Endothelial cell of umbilical vein (primary cell): ENCODE measurements around the gene CRAT. TPM values are rescaled to one million over a fixed set of nuclear protein-coding genes. Genes with fewer than 3 reads are reported as not detected.

Experiments used
- BruUV-seq: library from RNA; stranded (reverse); fragments of 400-500 nt; replicated peaks from 2 replicates; lab custom pipeline; 2021; lab: Mats Ljungman, UMichigan
- CTCF ChIA-PET: fragments of 300-600, 350-600 bp; sonication (Branson Sonifier 250); formaldehyde crosslinking; loops from one replicate; lab custom pipeline; 2021; ENCODE audit warnings: antibody characterized with exemption, inconsistent platforms; lab: Charles Lee
- POLR2A ChIA-PET: fragments of 300-600, 350-600 bp; sonication (Branson Sonifier 250); formaldehyde crosslinking; loops from one replicate; lab custom pipeline; 2021; ENCODE audit warnings: antibody characterized with exemption, inconsistent platforms; lab: Charles Lee
- DNase-seq: peaks from one replicate; pipeline ENCODE4 v3.0.0-alpha.2; 2011; ENCODE audit warnings: low read depth, low spot score
- FAIRE-seq: peaks from 2 replicates; lab custom pipeline; 2011; peaks lifted over from hg19 to GRCh38; lab: Jason Lieb, UNC
- H2AFZ ChIP-seq: 2 replicates; pipeline ENCODE4 v1.6.0; 2012; ENCODE audit warnings: low read depth, low read length, control low read depth, inconsistent platforms
- H3K27ac ChIP-seq: 2 replicates; pipeline ENCODE4 v1.5.1; 2011; ENCODE audit warnings: low read depth, mild to moderate bottlenecking, control low read depth, low read length, moderate library complexity; ENCODE audit not compliant: insufficient read depth
- H3K27me3 ChIP-seq, 2 experiments: 2 replicates each; pipeline versions ENCODE4 v1.6.0 to v1.6.1; 2011; ENCODE audit warnings: low read length in 2 of 2, mixed read lengths in 1 of 2; ENCODE audit not compliant: control insufficient read depth in 2 of 2, insufficient read depth in 2 of 2
- H3K36me3 ChIP-seq, 2 experiments: 2 replicates in 1 of 2; 3 replicates in 1 of 2; pipeline ENCODE4 v1.5.1; 2011; ENCODE audit warnings: low read length in 2 of 2, mild to moderate bottlenecking in 1 of 2, moderate library complexity in 1 of 2; ENCODE audit not compliant: control insufficient read depth in 2 of 2, insufficient read depth in 2 of 2; ENCODE audit errors: extremely low read depth in 1 of 2
- H3K4me1 ChIP-seq: 3 replicates; pipeline ENCODE4 v1.5.1; 2011; ENCODE audit warnings: mild to moderate bottlenecking, low read length; ENCODE audit not compliant: control insufficient read depth, insufficient read depth; ENCODE audit errors: extremely low read depth
- H3K4me2 ChIP-seq: 2 replicates; pipeline ENCODE4 v1.6.1; 2011; ENCODE audit warnings: low read length, control low read depth, mixed read lengths; ENCODE audit not compliant: insufficient read depth
- H3K4me3 ChIP-seq, 3 experiments: fragments of 200-600 bp in 1 of 3; sonication (generic), shearing (Covaris generic) in 1 of 3; replicated peaks in 1 of 3; 2 replicates each; pipeline ENCODE4 v1.5.1; 2011 to 2016; ENCODE audit warnings: control low read depth in 3 of 3, low read length in 3 of 3, mild to moderate bottlenecking in 2 of 3, inconsistent platforms in 1 of 3, low read depth in 1 of 3, moderate library complexity in 1 of 3; ENCODE audit not compliant: insufficient read depth in 1 of 3
- H3K79me2 ChIP-seq: 2 replicates; pipeline ENCODE4 v1.6.0; 2012; ENCODE audit warnings: low read length, inconsistent platforms; ENCODE audit not compliant: control insufficient read depth, insufficient read depth
- H3K9ac ChIP-seq: replicated peaks from 2 replicates; pipeline ENCODE3; 2011; ENCODE audit warnings: low read length, control low read depth; ENCODE audit not compliant: insufficient read depth; ENCODE audit errors: extremely low read depth
- H3K9me1 ChIP-seq: replicated peaks from 3 replicates; pipeline ENCODE4 v1.6.0; 2011; ENCODE audit warnings: mild to moderate bottlenecking, low read length; ENCODE audit not compliant: control insufficient read depth, insufficient read depth; ENCODE audit errors: extremely low read depth
- H3K9me3 ChIP-seq: replicated peaks from 2 replicates; pipeline ENCODE4 v1.5.1; 2012; ENCODE audit warnings: low read length, inconsistent platforms; ENCODE audit not compliant: control insufficient read depth, insufficient read depth
- H4K20me1 ChIP-seq: replicated peaks from 2 replicates; pipeline ENCODE3; 2011; ENCODE audit warnings: mild to moderate bottlenecking, low read length; ENCODE audit not compliant: control insufficient read depth, insufficient read depth; ENCODE audit errors: extremely low read depth
- EZH2 ChIP-seq: IDR thresholded peaks from 2 replicates; pipeline ENCODE4 v1.6.1; 2012; ENCODE audit warnings: borderline replicate concordance, low read depth, mild to moderate bottlenecking, moderate library complexity, low read length, inconsistent platforms; ENCODE audit not compliant: severe bottlenecking
- FOS ChIP-seq: IDR thresholded peaks from 2 replicates; pipeline ENCODE4 v1.6.1; 2011; ENCODE audit warnings: mild to moderate bottlenecking, low read length, moderate library complexity, borderline replicate concordance; ENCODE audit not compliant: insufficient read depth
- JUN ChIP-seq: IDR thresholded peaks from 2 replicates; pipeline ENCODE4 v1.6.1; 2011; ENCODE audit warnings: borderline replicate concordance, low read depth; ENCODE audit not compliant: insufficient read length, insufficient read depth
- MAX ChIP-seq: IDR thresholded peaks from 2 replicates; pipeline ENCODE4 v1.6.1; 2011; ENCODE audit not compliant: insufficient read depth, insufficient read length
- MYC ChIP-seq: IDR thresholded peaks from one replicate; pipeline ENCODE4 v1.6.1; 2011; ENCODE audit warnings: mild to moderate bottlenecking, low read depth, low read length
- POLR2A ChIP-seq: IDR thresholded peaks from 2 replicates; pipeline ENCODE4 v1.6.1; 2012; ENCODE audit warnings: low read depth, mild to moderate bottlenecking, control low read depth, low read length
- dilution Hi-C: fragments of 300-500 bp; cut with MboI; formaldehyde crosslinking; loops from one replicate; pipeline ENCODE4 v1.15.0; 2019; ENCODE audit warnings: low sequenced_read_pairs; ENCODE audit not compliant: extremely low pct_ligation_motif_present
- intact Hi-C: fragments of 100-400 bp; cut with micrococcal nuclease; formaldehyde crosslinking; loops from one replicate; pipeline ENCODE4 v1.10.0; 2022
- polyA plus RNA-seq, 4 experiments: library from polyadenylated mRNA; depleted of rRNA in 3 of 4; stranded (reverse) in 3 of 4; unstranded in 1 of 4; fragments of >200 nt; gene quantifications; 2 replicates each; pipeline versions ENCODE4 v1.2.1 to v1.2.3, GENCODE V29; 2011 to 2012; ENCODE audit warnings: missing spikeins in 1 of 4
- total RNA-seq: library from RNA; stranded (reverse); gene quantifications from 2 replicates; pipeline ENCODE4 v1.2.3, GENCODE V29; 2021
- TF ChIP-seq, protein P1 (sequence below), 2 donors: IDR thresholded peaks; 1 replicate in 1 of 2; 2 replicates in 1 of 2; pipeline ENCODE4 v1.5.1; 2011; ENCODE audit warnings: low read length in 2 of 2, mild to moderate bottlenecking in 2 of 2, moderate library complexity in 2 of 2, control low read depth in 1 of 2, inconsistent platforms in 1 of 2, low read depth in 1 of 2; ENCODE audit not compliant: insufficient read depth in 1 of 2; ENCODE audit errors: extremely low read depth in 1 of 2

The CRAT gene
- total and polyA plus RNA-seq, 2 donors (not counting 3 experiments of a cell fraction or from before 2014, with no cell fraction given), result 34.2 to 55.3 TPM

- Histone ChIP-seq H4K20me1 (no peaks in the 10 kb centered on the region), H3K79me2 (no peaks in the 10 kb centered on the region), H3K9me3 (no peaks in the 10 kb centered on the region), H3K36me3 (no peaks in the 10 kb centered on the region), H3K27me3 (no peaks in the 10 kb centered on the region), H3K4me3 (no peak overlapping the region), H3K4me1 (peaks cover 7% of the 10 kb centered on the region), H3K9ac (no peak overlapping the region), H2AFZ (no peak overlapping the region), H3K27ac (no peak overlapping the region), H3K9me1 (no peaks in the 10 kb centered on the region), H3K4me2 (no peak overlapping the region)
- dilution Hi-C loops, result no loop called here
- FAIRE-seq (no peak), DNase-seq (no peak)
- TF ChIP-seq JUN (no peak), EZH2 (no peak), POLR2A (no peak)
- POLR2A ChIA-PET, result no interaction called here
- intact Hi-C loops, result no loop called here
- CTCF ChIA-PET, result no interaction called here
- no TSS peak for BruUV-seq
These were observed 34.5 kb downstream of the CRAT start for GRCh38 chr9:129075996-129076639.

DNA sequence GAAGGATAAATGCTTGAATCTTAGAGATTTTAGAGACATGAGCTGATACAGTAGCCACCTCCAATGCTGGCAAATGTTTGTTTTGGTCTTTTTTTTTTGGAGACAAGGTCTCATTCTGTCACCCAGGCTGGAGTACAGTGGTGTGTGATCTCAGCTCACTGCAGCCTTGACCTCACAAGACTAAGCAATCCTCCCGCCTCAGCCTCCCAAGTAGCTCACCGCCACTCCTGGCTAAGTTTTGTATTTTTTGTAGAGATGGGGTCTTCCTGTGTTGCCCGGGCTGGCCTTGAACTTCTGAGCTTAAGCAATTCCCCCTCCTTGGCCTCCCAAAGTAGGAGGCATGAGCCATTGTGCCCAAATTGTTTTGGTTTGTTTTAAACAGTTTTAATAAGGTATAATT, 36.5 kb downstream of the CRAT start:
- peaks cover 0 to 5% of the 10 kb centered on the region in 2 experiments for H3K36me3 ChIP-seq
- no peak overlapping the region for H3K4me2 ChIP-seq
- FAIRE-seq (no peak), DNase-seq (no peak)
- intact Hi-C loops, result no loop called here
- no peak overlapping the region for H3K4me3 ChIP-seq
- no peaks in the 10 kb centered on the region for H3K79me2 ChIP-seq
- H2AFZ ChIP-seq, result no peak overlapping the region
- TF ChIP-seq, protein P1, sequence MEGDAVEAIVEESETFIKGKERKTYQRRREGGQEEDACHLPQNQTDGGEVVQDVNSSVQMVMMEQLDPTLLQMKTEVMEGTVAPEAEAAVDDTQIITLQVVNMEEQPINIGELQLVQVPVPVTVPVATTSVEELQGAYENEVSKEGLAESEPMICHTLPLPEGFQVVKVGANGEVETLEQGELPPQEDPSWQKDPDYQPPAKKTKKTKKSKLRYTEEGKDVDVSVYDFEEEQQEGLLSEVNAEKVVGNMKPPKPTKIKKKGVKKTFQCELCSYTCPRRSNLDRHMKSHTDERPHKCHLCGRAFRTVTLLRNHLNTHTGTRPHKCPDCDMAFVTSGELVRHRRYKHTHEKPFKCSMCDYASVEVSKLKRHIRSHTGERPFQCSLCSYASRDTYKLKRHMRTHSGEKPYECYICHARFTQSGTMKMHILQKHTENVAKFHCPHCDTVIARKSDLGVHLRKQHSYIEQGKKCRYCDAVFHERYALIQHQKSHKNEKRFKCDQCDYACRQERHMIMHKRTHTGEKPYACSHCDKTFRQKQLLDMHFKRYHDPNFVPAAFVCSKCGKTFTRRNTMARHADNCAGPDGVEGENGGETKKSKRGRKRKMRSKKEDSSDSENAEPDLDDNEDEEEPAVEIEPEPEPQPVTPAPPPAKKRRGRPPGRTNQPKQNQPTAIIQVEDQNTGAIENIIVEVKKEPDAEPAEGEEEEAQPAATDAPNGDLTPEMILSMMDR (IDR thresholded peaks at IDR 0.05; ENCODE audit: extremely low read depth in 1 of 2, insufficient read depth in 1 of 2, low read depth in 1 of 2, low read length in 2 of 2), result no peak
- TF ChIP-seq MAX (no peak), EZH2 (no peak), FOS (no peak), MYC (no peak)
- H4K20me1 ChIP-seq, result no peaks in the 10 kb centered on the region
- H3K9me3 ChIP-seq, result no peaks in the 10 kb centered on the region
- H3K9me1 ChIP-seq, result no peaks in the 10 kb centered on the region
- dilution Hi-C loops, result no loop called here
- H3K27ac ChIP-seq, result no peak overlapping the region
- H3K9ac ChIP-seq, result no peak overlapping the region
- ChIA-PET CTCF (interaction anchor here (1.5 kb wide), 1 partner anchor 15 kb away, joined by 5 read pairs; no protein-coding TSS in a partner anchor), POLR2A (no interaction called here)
- H3K4me1 ChIP-seq, result no peaks in the 10 kb centered on the region
- no TSS peak for BruUV-seq
- H3K27me3 ChIP-seq, result no peaks in the 10 kb centered on the region
